Upper lobe of left lung (tissue), 6 donors: ENCODE data around the gene HELZ2. TPM values are rescaled to one million over a fixed set of nuclear protein-coding genes. Genes with fewer than 3 reads are reported as not detected.

Source experiments
- ATAC-seq, 2 donors: fragments of 200-7000 bp; cut with Tn5 transposase; one replicate each; pipeline ENCODE4 v1.9.1; 2022; ENCODE audit warnings: mild to moderate bottlenecking in 2 of 2, moderate library complexity in 2 of 2; ENCODE audit not compliant: low FRiP score in 2 of 2
- DNase-seq, 2 donors: peaks; one replicate each; pipeline ENCODE4 v3.0.0-alpha.2; 2019 to 2020
- H3K27ac ChIP-seq, 4 donors: fragments of 200-600 bp; sonication (generic); one replicate each; pipeline ENCODE4 v1.5.1; 2016 to 2019
- H3K27me3 ChIP-seq, 4 donors: fragments of 200-600 bp; sonication (generic); one replicate each; pipeline ENCODE4 v1.5.1; 2017 to 2019
- H3K36me3 ChIP-seq, 4 donors: fragments of 200-600 bp; sonication (generic); one replicate each; pipeline ENCODE4 v1.5.1; 2016 to 2019
- H3K4me1 ChIP-seq, 4 donors: fragments of 200-600 bp; sonication (generic); one replicate each; pipeline ENCODE4 v1.5.1; 2018 to 2019
- H3K4me3 ChIP-seq, 4 donors: fragments of 200-600 bp; sonication (generic); one replicate each; pipeline ENCODE4 v1.5.1; 2017 to 2019; ENCODE audit warnings: mild to moderate bottlenecking in 2 of 4, moderate library complexity in 1 of 4
- H3K9me3 ChIP-seq, 4 donors: fragments of 200-600 bp; sonication (generic); one replicate each; pipeline ENCODE4 v1.5.1; 2018 to 2019
- EP300 ChIP-seq, 4 donors: sonication (generic); formaldehyde crosslinking; IDR thresholded peaks; one replicate each; pipeline ENCODE4 v1.5.1; 2017; ENCODE audit warnings: antibody characterized with exemption in 4 of 4, control low read depth in 2 of 4
- POLR2A ChIP-seq, 4 donors: fragments of 450-650 bp; IDR thresholded peaks; one replicate each; pipeline ENCODE4 v1.5.1; 2016 to 2017; ENCODE audit warnings: antibody characterized with exemption in 4 of 4, mild to moderate bottlenecking in 2 of 4
- POLR2AphosphoS5 ChIP-seq, 2 donors: sonication (generic); formaldehyde crosslinking; IDR thresholded peaks; one replicate each; pipeline ENCODE4 v1.5.1; 2017; ENCODE audit warnings: antibody characterized with exemption in 2 of 2
- WGBS, 2 donors: methylation state at CpG; one replicate each; pipeline ENCODE4 v1.1.5; 2017 to 2018; 5-methylcytosine and 5-hydroxymethylcytosine counted together
- total RNA-seq, 6 donors: library from RNA; depleted of rRNA in 4 of 6; stranded (reverse); fragments of >200 nt in 4 of 6; gene quantifications; one replicate each; pipeline versions ENCODE4 v1.1.0 to v1.2.1, GENCODE V29; 2016 to 2021
- TF ChIP-seq, protein P1 (sequence below), 6 experiments: fragments of 450-650 bp in 4 of 6; fragments of 200-600 bp in 2 of 6; sonication (generic) in 2 of 6; IDR thresholded peaks; one replicate each; pipeline ENCODE4 v1.5.1; 2016 to 2019; ENCODE audit warnings: antibody characterized with exemption in 6 of 6
- donor health status: DM: no; HTN: no; CAD: no; lungs with moderate emphysema.
- donor health status: DM: no; HTN: yes; CAD: no; lungs with severe emphysema.

Gene HELZ2
- total RNA-seq, 6 donors from 2014 or later: 40.1 to 102 (median 56.6) TPM

DNA sequence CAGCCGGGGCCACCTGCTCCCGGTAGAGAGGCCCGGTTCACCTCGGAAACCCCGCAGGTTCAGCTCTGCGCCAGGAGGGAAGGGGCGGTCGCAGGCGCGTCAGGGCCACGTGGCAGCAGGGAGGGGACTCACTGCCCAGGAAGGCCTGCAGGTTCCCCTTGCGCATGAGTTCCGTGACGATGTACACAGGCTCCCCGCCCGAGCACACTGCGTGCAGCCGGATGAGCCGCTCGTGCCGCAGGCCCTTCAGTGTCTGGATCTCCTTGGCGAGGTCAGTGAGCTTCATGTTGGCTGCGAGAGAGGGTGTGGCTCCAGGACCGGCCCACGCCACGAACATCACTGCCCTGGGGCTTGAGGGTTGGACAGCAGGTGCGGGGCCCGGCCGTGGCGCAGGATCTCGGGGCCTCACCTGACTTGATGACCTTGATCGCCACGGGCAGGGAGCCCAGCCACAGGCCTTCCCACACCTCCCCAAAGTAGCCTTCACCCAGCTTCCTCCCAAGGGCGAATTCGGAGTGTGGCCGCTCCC is 31.9 kb downstream of the HELZ2 start:
- 89 to 93% methylated on average over 3 to 24 of the region's 36 CpGs for WGBS, 2 donors
- no peak overlapping the region for H3K27ac ChIP-seq
- H3K4me1 ChIP-seq: peaks cover 12 to 22% (median 17%) of the 10 kb centered on the region in 4 donors
- H3K36me3 ChIP-seq: no peaks in the 10 kb centered on the region
- TF ChIP-seq POLR2AphosphoS5 (IDR thresholded peaks at IDR 0.05): no peak
- peak in 1 of 4 donors; percentile 13 for TF ChIP-seq POLR2A (IDR thresholded peaks at IDR 0.05)
- TF ChIP-seq, protein P1, sequence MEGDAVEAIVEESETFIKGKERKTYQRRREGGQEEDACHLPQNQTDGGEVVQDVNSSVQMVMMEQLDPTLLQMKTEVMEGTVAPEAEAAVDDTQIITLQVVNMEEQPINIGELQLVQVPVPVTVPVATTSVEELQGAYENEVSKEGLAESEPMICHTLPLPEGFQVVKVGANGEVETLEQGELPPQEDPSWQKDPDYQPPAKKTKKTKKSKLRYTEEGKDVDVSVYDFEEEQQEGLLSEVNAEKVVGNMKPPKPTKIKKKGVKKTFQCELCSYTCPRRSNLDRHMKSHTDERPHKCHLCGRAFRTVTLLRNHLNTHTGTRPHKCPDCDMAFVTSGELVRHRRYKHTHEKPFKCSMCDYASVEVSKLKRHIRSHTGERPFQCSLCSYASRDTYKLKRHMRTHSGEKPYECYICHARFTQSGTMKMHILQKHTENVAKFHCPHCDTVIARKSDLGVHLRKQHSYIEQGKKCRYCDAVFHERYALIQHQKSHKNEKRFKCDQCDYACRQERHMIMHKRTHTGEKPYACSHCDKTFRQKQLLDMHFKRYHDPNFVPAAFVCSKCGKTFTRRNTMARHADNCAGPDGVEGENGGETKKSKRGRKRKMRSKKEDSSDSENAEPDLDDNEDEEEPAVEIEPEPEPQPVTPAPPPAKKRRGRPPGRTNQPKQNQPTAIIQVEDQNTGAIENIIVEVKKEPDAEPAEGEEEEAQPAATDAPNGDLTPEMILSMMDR (IDR thresholded peaks at IDR 0.05): no peak
- TF ChIP-seq EP300 (IDR thresholded peaks at IDR 0.05): no peak
- no peaks in the 10 kb centered on the region for H3K9me3 ChIP-seq
- DNase-seq: peak; percentile 37 to 83
- H3K4me3 ChIP-seq: no peak overlapping the region
- peaks cover 0 to 9% (median 0%) of the 10 kb centered on the region in 4 donors for H3K27me3 ChIP-seq
- no peak for ATAC-seq

DNA sequence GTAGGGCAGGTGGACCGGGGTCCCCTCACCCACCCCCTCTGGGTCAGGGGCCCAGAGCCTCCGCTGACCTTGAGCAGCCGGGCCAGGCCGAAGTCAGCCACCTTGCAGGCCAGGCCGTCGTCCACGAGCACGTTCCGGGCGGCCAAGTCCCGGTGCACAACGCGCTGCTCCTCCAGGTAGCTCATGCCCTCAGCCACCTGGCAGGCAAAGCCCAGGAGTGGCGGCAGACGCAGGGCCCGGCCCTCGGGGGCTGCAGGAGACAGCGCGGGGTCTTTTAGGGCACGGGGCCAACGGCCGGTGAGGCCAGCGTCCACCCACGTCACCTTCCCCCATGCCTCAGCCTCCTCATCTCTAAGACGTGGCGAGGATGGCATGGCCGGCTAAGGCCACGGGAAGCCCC is 32.7 kb downstream of the HELZ2 start:
- Histone ChIP-seq H3K27me3 (peaks cover 0 to 4% (median 0%) of the 10 kb centered on the region in 4 donors), H3K4me1 (peaks cover 17 to 28% (median 23%) of the 10 kb centered on the region in 4 donors), H3K36me3 (no peaks in the 10 kb centered on the region), H3K4me3 (no peak overlapping the region), H3K9me3 (no peaks in the 10 kb centered on the region), H3K27ac (no peak overlapping the region)
- peak in 1 of 2 donors; percentile 84 for DNase-seq
- TF ChIP-seq EP300 (IDR thresholded peaks at IDR 0.05) (no peak), POLR2AphosphoS5 (IDR thresholded peaks at IDR 0.05) (no peak), POLR2A (IDR thresholded peaks at IDR 0.05) (no peak)
- TF ChIP-seq, protein P1 (IDR thresholded peaks at IDR 0.05): no peak
- ATAC-seq: no peak
- 94% methylated on average over 28 of the region's 28 CpGs; no CpG with 5 or more reads in 1 of the 2 donors for WGBS, 2 donors

DNA sequence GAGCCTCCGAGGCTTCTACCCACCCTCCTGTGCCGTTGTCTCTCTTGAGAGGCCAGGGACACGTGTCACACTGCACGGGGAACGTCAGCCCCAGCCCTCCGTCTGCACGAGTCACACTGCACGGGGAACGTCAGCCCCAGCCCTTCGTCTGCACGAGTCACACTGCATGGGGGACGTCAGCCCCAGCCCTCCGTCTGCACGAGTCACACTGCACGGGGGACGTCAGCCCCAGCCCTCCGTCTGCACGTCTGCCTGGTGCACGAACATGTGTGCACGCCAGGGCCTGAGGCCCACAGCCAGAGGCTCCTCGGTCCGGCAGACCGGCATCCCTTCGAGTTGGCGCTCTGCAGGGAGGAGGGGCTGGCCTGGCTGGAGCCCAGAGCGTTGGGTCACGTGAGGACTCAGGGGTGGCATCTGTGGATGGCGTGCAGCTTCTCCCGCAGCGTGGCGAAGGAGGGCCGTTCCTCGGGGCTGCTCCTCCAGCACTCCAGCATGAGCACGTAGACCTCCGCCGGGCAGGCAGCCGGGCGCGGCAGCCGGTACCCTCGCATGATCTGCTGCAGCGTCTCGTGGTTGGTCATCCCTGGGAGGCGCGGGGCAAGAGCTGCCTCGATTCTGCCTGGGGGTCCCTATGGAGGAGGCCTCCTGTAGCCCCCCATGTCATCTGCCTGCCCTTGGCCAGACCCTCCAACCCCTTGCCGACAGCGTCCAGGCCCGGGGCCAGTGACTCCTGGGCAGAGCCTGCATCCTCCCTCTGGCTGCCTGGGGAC is 33.4 kb downstream of the HELZ2 start:
- Histone ChIP-seq H3K4me3 (no peak overlapping the region), H3K27ac (no peak overlapping the region), H3K27me3 (no peaks in the 10 kb centered on the region), H3K36me3 (no peaks in the 10 kb centered on the region), H3K9me3 (no peaks in the 10 kb centered on the region), H3K4me1 (peaks cover 17 to 28% (median 24%) of the 10 kb centered on the region in 4 donors)
- DNase-seq (peak in 1 of 2 donors; percentile 84), ATAC-seq (no peak)
- WGBS, 2 donors: 62 to 72% methylated on average over 5 to 35 of the region's 49 CpGs
- TF ChIP-seq, protein P1 (IDR thresholded peaks at IDR 0.05): no peak
- no peak for TF ChIP-seq POLR2A (IDR thresholded peaks at IDR 0.05)
- no peak for TF ChIP-seq EP300 (IDR thresholded peaks at IDR 0.05)
- no peak for TF ChIP-seq POLR2AphosphoS5 (IDR thresholded peaks at IDR 0.05)

DNA sequence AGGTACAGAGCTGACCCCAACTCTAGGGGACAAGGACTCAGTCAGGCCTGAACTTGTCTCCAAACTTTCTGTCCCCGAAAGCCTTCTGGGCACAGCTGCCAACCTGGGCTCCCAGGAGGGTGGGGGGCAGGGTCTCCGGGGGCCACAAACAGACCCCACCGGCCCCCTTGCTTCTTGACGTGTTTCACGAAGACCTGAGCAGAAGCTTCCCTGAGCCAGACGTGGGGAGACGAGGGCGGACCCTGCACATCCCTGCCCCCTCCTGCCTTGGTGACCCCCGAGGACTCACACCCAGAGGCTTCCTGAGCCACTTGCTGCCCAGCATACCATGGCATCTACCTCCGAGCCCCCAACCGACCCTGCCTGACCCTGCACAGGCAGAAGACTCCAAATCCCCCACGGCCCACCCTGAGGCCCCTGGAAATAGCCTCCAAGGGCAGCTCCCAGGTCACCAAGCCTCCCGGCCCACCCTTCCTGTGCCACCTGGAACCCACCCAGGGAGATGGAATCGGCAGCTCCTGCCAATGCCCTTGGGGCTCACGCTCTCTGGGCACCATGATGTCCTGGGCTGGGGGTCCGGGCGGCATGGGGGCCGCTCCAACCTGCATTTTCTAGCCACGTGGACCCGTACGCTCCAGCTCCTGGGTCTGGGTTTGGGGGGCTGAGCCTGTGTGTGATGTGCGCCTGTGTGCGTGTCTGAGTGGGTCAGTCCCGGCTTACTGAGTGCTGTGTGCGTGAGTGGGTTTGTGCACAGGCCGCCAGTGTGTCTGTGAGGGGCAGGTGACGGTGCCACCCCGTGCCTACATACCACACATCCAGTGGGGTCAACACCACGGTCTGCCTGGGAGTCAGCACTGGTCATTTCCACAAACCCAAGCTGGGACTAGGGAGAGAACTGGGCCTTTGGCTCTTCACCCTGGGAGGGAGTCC is 34.3 kb downstream of the HELZ2 start:
- H3K4me3 ChIP-seq: no peak overlapping the region
- H3K36me3 ChIP-seq: no peaks in the 10 kb centered on the region
- TF ChIP-seq POLR2A (IDR thresholded peaks at IDR 0.05): no peak
- no peak for TF ChIP-seq POLR2AphosphoS5 (IDR thresholded peaks at IDR 0.05)
- no peak for TF ChIP-seq EP300 (IDR thresholded peaks at IDR 0.05)
- TF ChIP-seq, protein P1 (IDR thresholded peaks at IDR 0.05): no peak
- no peaks in the 10 kb centered on the region for H3K9me3 ChIP-seq
- H3K27ac ChIP-seq: no peak overlapping the region
- ATAC-seq (no peak), DNase-seq (peak in 1 of 2 donors; percentile 74)
- H3K27me3 ChIP-seq: no peaks in the 10 kb centered on the region
- WGBS, 2 donors: 91 to 93% methylated on average over 9 to 29 of the region's 29 CpGs
- H3K4me1 ChIP-seq: peaks cover 17 to 36% (median 25%) of the 10 kb centered on the region in 4 donors
